Liver (tissue), 9 donors: ENCODE data around the gene AP5Z1. TPM values are rescaled to one million over a fixed set of nuclear protein-coding genes. Genes with fewer than 3 reads are reported as not detected.

Experiments used
- DNase-seq: peaks from one replicate; pipeline ENCODE4 v3.0.0-alpha.2; 2017; ENCODE audit warnings: low spot score
- H3K27ac ChIP-seq, 2 donors: one replicate each; pipeline ENCODE4 v1.7.0; 2013; ENCODE audit warnings: inconsistent platforms in 2 of 2, low read length in 2 of 2, control low read depth in 1 of 2, low read depth in 1 of 2, mild to moderate bottlenecking in 1 of 2
- H3K27me3 ChIP-seq, 4 donors: one replicate each; pipeline versions ENCODE4 v1.6.1 to v1.7.0; 2013; ENCODE audit warnings: low read length in 3 of 4, inconsistent platforms in 1 of 4, mild to moderate bottlenecking in 1 of 4, moderate library complexity in 1 of 4; ENCODE audit not compliant: control insufficient read depth in 4 of 4, insufficient read depth in 4 of 4
- H3K36me3 ChIP-seq, 4 donors: one replicate each; pipeline versions ENCODE4 v1.6.1 to v1.7.0; 2013; ENCODE audit warnings: low read length in 3 of 4, mild to moderate bottlenecking in 3 of 4, low read depth in 1 of 4, moderate library complexity in 1 of 4; ENCODE audit not compliant: control insufficient read depth in 4 of 4, insufficient read depth in 3 of 4
- H3K4me1 ChIP-seq, 4 donors: one replicate each; pipeline versions ENCODE4 v1.6.1 to v1.7.0; 2013; ENCODE audit warnings: low read length in 3 of 4, mild to moderate bottlenecking in 3 of 4, moderate library complexity in 1 of 4; ENCODE audit not compliant: control insufficient read depth in 4 of 4, insufficient read depth in 4 of 4
- H3K4me3 ChIP-seq, 3 donors: one replicate each; pipeline versions ENCODE4 v1.6.1 to v1.7.0; 2013; ENCODE audit warnings: low read length in 3 of 3, control low read depth in 1 of 3, low read depth in 1 of 3, mild to moderate bottlenecking in 1 of 3
- H3K9ac ChIP-seq, 2 donors: one replicate each; pipeline ENCODE4 v1.7.0; 2013; ENCODE audit warnings: low read length in 2 of 2, mild to moderate bottlenecking in 2 of 2, moderate library complexity in 2 of 2, control low read depth in 1 of 2, low read depth in 1 of 2
- H3K9me3 ChIP-seq, 4 donors: one replicate each; pipeline versions ENCODE4 v1.6.1 to v1.7.0; 2013; ENCODE audit warnings: low read length in 3 of 4; ENCODE audit not compliant: control insufficient read depth in 4 of 4
- EGR1 ChIP-seq, 2 donors: IDR thresholded peaks; 2 replicates each; pipeline ENCODE4 v1.6.1; 2016 to 2018; ENCODE audit warnings: antibody characterized with exemption in 2 of 2, low read depth in 2 of 2
- FOXA1 ChIP-seq: IDR thresholded peaks from 2 replicates; pipeline ENCODE4 v1.6.1; 2016; ENCODE audit warnings: antibody characterized with exemption
- FOXA2 ChIP-seq: IDR thresholded peaks from 2 replicates; pipeline ENCODE4 v1.6.1; 2016; ENCODE audit warnings: antibody characterized with exemption
- GABPA ChIP-seq, 2 donors: IDR thresholded peaks in 1 of 2; conservative IDR thresholded peaks in 1 of 2; 2 replicates each; pipeline ENCODE4 v1.6.1; 2016; ENCODE audit warnings: antibody characterized with exemption in 2 of 2, mild to moderate bottlenecking in 1 of 2, moderate library complexity in 1 of 2
- HNF4A ChIP-seq, 2 donors: conservative IDR thresholded peaks; 2 replicates each; pipeline ENCODE4 v1.6.1; 2016; ENCODE audit warnings: antibody characterized with exemption in 2 of 2, mild to moderate bottlenecking in 2 of 2
- HNF4G ChIP-seq: IDR thresholded peaks from 2 replicates; pipeline ENCODE4 v1.6.1; 2016; ENCODE audit warnings: antibody characterized with exemption
- JUND ChIP-seq, 2 donors: IDR thresholded peaks; 2 replicates each; pipeline ENCODE4 v1.6.1; 2016; ENCODE audit warnings: antibody characterized with exemption in 2 of 2
- MAX ChIP-seq: IDR thresholded peaks from 2 replicates; pipeline ENCODE4 v1.6.1; 2016; ENCODE audit warnings: antibody characterized with exemption
- NR2F2 ChIP-seq: IDR thresholded peaks from 2 replicates; pipeline ENCODE4 v1.6.1; 2016; ENCODE audit warnings: antibody characterized with exemption
- RAD21 ChIP-seq, 2 donors: IDR thresholded peaks; 2 replicates each; pipeline ENCODE4 v1.6.1; 2016; ENCODE audit warnings: antibody characterized with exemption in 2 of 2, mild to moderate bottlenecking in 2 of 2
- REST ChIP-seq: IDR thresholded peaks from 2 replicates; pipeline ENCODE4 v1.6.1; 2016; ENCODE audit warnings: antibody characterized with exemption, mild to moderate bottlenecking
- SP1 ChIP-seq: IDR thresholded peaks from 2 replicates; pipeline ENCODE4 v1.6.1; 2018; ENCODE audit warnings: antibody characterized with exemption, mild to moderate bottlenecking
- TAF1 ChIP-seq: conservative IDR thresholded peaks from 2 replicates; pipeline ENCODE4 v1.6.1; 2016; ENCODE audit warnings: antibody characterized with exemption, mild to moderate bottlenecking
- YY1 ChIP-seq: IDR thresholded peaks from 2 replicates; pipeline ENCODE4 v1.6.1; 2016; ENCODE audit warnings: antibody characterized with exemption, mild to moderate bottlenecking
- ZBTB33 ChIP-seq: IDR thresholded peaks from 2 replicates; pipeline ENCODE4 v1.6.1; 2016; ENCODE audit warnings: antibody characterized with exemption
- WGBS: extraction: QIAGEN DNeasy Blood & Tissue Kit; methylation state at CpG from one replicate; pipeline ENCODE4 v1.1.7; 2013; 5-methylcytosine and 5-hydroxymethylcytosine counted together
- polyA plus RNA-seq, 2 donors: library from polyadenylated mRNA; stranded (reverse) in 1 of 2; unstranded in 1 of 2; fragments of 200-250 nt in 1 of 2; fragments of >200 nt in 1 of 2; fragmentation: Nextera tagmentation in 1 of 2; extraction: Ambion mirVana in 1 of 2; gene quantifications; one replicate each; pipeline versions ENCODE4 v1.2.1 to v1.2.3, GENCODE V29; 2013 to 2015
- total RNA-seq, 2 donors: library from RNA; depleted of rRNA; stranded (reverse); fragments of >200 nt; gene quantifications; one replicate each; pipeline ENCODE4 v1.2.3, GENCODE V29; 2014
- TF ChIP-seq, protein P1 (sequence below): IDR thresholded peaks from 2 replicates; pipeline ENCODE4 v1.6.1; 2016; ENCODE audit warnings: antibody characterized with exemption
- donor health status: healthy.
- donor health status: healthy.
- donor health status: healthy.
- donor health status: healthy.
- donor health status: healthy.

AP5Z1 gene
- total and polyA plus RNA-seq, 4 donors: 10.2 to 16.0 (median 14.2) TPM

DNA sequence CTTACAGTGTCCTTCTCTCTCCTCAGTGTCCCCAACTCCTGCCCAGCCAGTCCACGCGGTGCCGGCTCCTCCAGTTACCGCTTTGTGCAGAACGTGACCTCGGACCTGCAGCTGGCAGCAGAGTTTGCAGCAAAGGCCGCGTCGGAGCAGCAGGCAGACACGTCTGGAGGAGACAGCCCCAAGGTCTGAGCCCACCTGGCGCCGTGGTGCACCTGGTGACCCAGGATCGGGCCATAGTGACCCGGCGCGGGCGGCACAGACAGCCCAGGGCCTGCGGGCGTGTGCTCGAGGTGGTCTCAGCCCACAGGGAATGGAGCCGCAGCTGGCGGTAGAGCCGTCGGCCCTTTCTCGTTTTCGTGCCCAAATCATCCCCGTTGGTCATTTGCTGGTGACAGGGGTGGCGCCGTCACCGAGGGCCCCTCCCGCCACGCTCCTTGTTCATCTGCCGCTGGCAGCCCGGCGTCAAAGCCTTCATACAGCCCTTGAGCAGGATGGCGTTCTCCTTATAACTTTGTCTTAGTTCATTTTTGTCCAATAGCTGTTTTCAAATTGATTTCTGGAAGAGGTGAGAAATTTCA, 20.9 kb upstream of the AP5Z1 start:
- Histone ChIP-seq H3K4me3 (no peak overlapping the region), H3K4me1 (no peaks in the 10 kb centered on the region), H3K27me3 (no peaks in the 10 kb centered on the region), H3K9me3 (no peaks in the 10 kb centered on the region), H3K27ac (no peak overlapping the region), H3K36me3 (peaks cover 6 to 40% (median 25%) of the 10 kb centered on the region in 4 donors), H3K9ac (no peak overlapping the region)
- 95% methylated on average over 36 of the region's 36 CpGs for WGBS
- no peak for DNase-seq
- no peak for TF ChIP-seq GABPA (IDR thresholded peaks at IDR 0.05 in 1 of 2, conservative IDR thresholded peaks at IDR 0.05 in 1 of 2)
- TF ChIP-seq JUND (IDR thresholded peaks at IDR 0.05): no peak
- no peak for TF ChIP-seq REST
- no peak for TF ChIP-seq TAF1

GRCh38 chr7:4755045-4755444, 20.4 kb upstream of the AP5Z1 start:
- TF ChIP-seq FOXA2 (no peak), REST (no peak), SP1 (no peak), HNF4A (conservative IDR thresholded peaks at IDR 0.05) (no peak), YY1 (no peak), TAF1 (no peak)
- H3K27ac ChIP-seq: no peak overlapping the region
- no peak overlapping the region for H3K4me3 ChIP-seq
- no peak overlapping the region for H3K9ac ChIP-seq
- no peaks in the 10 kb centered on the region for H3K9me3 ChIP-seq
- peaks cover 6 to 45% (median 27%) of the 10 kb centered on the region in 4 donors for H3K36me3 ChIP-seq
- no peak for DNase-seq
- 96% methylated on average over 24 of the region's 24 CpGs for WGBS
- no peaks in the 10 kb centered on the region for H3K4me1 ChIP-seq
- no peaks in the 10 kb centered on the region for H3K27me3 ChIP-seq

DNA sequence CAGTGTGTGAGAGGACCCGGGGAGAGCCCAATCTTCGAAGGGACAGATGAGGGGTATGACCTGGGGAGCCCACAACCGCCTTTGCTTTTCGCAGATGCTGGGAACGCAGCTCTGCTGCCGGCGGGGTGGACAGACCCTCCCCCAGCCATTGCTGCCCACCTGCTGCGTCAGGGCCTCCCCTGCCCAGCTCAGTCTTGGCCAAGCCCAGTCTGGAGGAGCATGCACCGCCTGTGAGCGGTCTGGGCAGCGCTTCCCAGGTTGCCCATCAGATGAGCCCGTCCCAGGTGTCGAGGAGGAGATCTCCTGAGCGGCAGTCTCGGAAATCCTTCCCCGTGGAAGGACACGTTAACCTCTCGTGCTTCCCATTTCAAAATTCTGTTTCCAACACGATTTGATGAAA, 17.3 kb upstream of the AP5Z1 start:
- no peak overlapping the region for H3K9ac ChIP-seq
- peaks cover 17 to 72% (median 43%) of the 10 kb centered on the region in 4 donors for H3K36me3 ChIP-seq
- H3K4me1 ChIP-seq: no peaks in the 10 kb centered on the region
- DNase-seq: no peak
- 97% methylated on average over 19 of the region's 19 CpGs for WGBS
- H3K4me3 ChIP-seq: no peak overlapping the region
- no peak overlapping the region for H3K27ac ChIP-seq
- no peaks in the 10 kb centered on the region for H3K9me3 ChIP-seq
- no peaks in the 10 kb centered on the region for H3K27me3 ChIP-seq
- TF ChIP-seq HNF4G (no peak), JUND (IDR thresholded peaks at IDR 0.05) (no peak), TAF1 (no peak), HNF4A (conservative IDR thresholded peaks at IDR 0.05) (no peak), MAX (no peak), EGR1 (IDR thresholded peaks at IDR 0.05; ENCODE audit: low read depth in 2 of 2) (no peak), ZBTB33 (no peak), NR2F2 (no peak), GABPA (IDR thresholded peaks at IDR 0.05 in 1 of 2, conservative IDR thresholded peaks at IDR 0.05 in 1 of 2) (no peak), RAD21 (IDR thresholded peaks at IDR 0.05) (no peak), FOXA1 (no peak)
- TF ChIP-seq, protein P1, sequence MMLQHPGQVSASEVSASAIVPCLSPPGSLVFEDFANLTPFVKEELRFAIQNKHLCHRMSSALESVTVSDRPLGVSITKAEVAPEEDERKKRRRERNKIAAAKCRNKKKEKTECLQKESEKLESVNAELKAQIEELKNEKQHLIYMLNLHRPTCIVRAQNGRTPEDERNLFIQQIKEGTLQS: no peak
